ENCODE results near the gene LHX4.

The LHX4 gene

GRCh38 chr1:180229483-180230415 is at the start of gene LHX4:
Gene LHX4, plus strand, starts transcription at chr1:180230264. Its CDS starts 266 bp downstream, at chr1:180230530.
- Mint-ChIP-seq H3K36me3 (ENCODE audit: insufficient read depth) (peaks cover 2% of the 10 kb centered on the region), H3K4me1 (peaks cover 27% of the 10 kb centered on the region), H3K27me3 (peaks cover 77% of the 10 kb centered on the region), H3K9me3 (no peaks in the 10 kb centered on the region), H3K27ac (ENCODE audit: low read depth) (no peak within 1 kb of the TSS), H3K4me3 (peak within 1 kb of the TSS; percentile 72)
- DNase-seq (ENCODE audit: low spot score in 2 of 2), result no peak
- ATAC-seq (replicated peaks; ENCODE audit: extremely low read depth, poor library complexity, severe bottlenecking), result peak; percentile 22

DNA sequence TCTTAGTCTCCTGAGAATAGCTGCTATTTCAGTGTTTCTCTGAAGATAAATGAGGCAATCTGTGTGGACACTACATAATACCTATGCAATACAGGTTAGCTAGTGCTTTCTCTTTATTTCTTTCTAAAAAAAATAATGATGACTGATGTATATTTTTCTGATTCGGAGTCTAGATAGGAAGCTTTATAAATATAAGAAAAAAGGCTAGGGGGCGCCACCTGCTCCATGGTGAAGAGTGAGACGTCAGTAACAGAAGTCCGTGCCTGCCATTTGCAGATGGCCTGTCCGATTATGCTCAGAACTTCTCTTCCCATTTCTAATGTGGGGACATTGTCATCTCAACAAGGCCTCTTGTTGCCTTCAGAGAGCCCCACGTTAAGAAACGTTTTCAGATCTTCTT is 49.0 kb upstream of the LHX4 start:
- no peak overlapping the region for H3K4me3 Mint-ChIP-seq
- no peaks in the 10 kb centered on the region for H3K27me3 Mint-ChIP-seq
- no peak for ATAC-seq (replicated peaks; ENCODE audit: extremely low read depth, poor library complexity, severe bottlenecking)
- H3K4me1 Mint-ChIP-seq, result no peaks in the 10 kb centered on the region
- no peaks in the 10 kb centered on the region for H3K9me3 Mint-ChIP-seq
- no peak for DNase-seq (ENCODE audit: low spot score in 2 of 2)
- H3K36me3 Mint-ChIP-seq (ENCODE audit: insufficient read depth), result peaks cover 5% of the 10 kb centered on the region
- no peak overlapping the region for H3K27ac Mint-ChIP-seq (ENCODE audit: low read depth)

DNA sequence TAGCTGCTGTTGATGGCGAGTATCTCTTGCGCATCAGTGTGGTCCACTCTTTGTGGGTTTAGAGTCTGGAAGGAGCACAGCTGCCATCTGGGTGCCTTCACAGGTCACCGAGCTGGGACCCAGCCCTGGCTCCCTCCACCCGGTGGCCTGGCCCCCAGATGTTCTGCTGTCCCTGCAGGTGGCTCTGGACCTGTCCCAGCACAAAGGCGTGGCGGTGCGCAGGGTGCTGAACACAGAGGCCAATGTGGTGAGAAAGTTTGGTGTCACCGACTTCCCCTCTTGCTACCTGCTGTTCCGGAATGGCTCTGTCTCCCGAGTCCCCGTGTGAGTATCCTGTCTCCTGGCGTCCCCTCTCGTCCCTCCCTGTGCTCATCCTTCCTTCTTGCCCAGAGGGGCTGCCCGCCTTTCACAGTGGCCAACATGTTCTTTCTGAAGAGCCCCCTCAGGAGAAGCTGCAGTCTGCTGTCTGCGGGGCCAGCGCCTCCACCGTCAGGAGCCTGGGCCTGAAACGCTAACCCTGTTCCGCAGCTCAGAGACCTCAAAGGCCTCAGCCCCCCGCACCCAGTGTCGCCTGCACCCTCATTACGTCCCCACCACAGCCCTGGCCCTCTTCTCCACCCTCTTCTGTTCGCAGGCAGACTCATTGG is 47.9 kb upstream of the LHX4 start:
- no peak for ATAC-seq (replicated peaks; ENCODE audit: extremely low read depth, poor library complexity, severe bottlenecking)
- Mint-ChIP-seq H3K36me3 (ENCODE audit: insufficient read depth) (peaks cover 7% of the 10 kb centered on the region), H3K9me3 (no peaks in the 10 kb centered on the region), H3K27ac (ENCODE audit: low read depth) (no peak overlapping the region), H3K4me1 (no peaks in the 10 kb centered on the region), H3K27me3 (no peaks in the 10 kb centered on the region), H3K4me3 (no peak overlapping the region)
- no peak for DNase-seq (ENCODE audit: low spot score in 2 of 2)

DNA sequence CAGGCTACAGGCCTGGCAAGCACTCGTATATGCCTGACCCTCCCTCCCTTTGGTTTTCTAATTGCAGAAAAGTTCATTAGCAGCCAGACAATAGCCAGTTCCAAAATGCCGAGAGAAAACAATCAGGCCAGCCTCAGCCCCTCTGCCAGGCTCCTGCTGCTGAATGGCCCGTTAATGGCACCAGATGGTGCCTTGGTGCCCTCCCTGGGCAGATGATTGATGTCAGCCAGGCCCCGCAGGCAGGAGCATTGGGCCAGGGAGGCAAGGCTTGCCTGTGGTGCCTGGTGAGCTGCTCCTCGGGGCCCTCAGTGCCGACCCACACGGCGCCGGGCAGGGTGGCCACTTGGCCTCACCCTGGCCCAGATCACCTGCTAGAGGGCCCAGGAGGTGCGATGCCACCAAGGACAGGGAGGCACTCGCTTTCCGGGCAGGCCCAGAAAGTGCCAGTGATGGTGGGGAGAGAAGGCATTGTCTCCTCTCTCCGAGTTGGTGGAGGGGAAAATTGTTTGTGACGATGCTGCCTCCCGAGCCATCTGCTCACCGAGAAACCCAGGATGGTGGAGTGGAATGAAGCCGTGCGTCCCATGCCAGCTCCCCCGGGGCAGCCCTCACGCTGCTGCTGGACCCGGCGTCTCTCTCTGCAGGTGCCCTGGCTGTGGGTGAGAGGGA is 47.3 kb upstream of the LHX4 start:
- Mint-ChIP-seq H3K27ac (ENCODE audit: low read depth) (no peak overlapping the region), H3K27me3 (no peaks in the 10 kb centered on the region), H3K9me3 (no peaks in the 10 kb centered on the region), H3K36me3 (ENCODE audit: insufficient read depth) (peaks cover 6% of the 10 kb centered on the region), H3K4me3 (no peak overlapping the region), H3K4me1 (no peaks in the 10 kb centered on the region)
- ATAC-seq (replicated peaks; ENCODE audit: extremely low read depth, poor library complexity, severe bottlenecking) (no peak), DNase-seq (ENCODE audit: low spot score in 2 of 2) (no peak)

DNA sequence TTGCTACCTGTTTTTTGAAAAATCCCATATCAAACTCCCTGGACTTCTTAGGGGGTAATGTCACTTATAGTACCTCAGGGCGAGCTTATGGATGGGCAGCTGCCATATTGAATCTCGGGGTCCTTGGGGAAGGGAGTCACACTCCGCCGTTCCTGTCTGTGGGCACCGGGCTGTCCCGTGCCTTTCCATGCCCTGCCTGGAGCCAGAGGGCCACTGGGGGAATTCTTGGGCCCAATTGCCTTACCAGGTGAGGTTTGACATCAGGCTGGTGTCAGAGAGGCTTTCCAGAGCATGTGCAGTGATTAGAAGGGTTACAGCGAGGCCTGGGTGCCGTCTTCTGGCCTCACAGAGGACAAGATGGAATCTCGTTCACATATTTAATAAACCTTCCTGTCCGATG is 46.6 kb upstream of the LHX4 start:
- no peak for DNase-seq (ENCODE audit: low spot score in 2 of 2)
- no peak overlapping the region for H3K4me3 Mint-ChIP-seq
- H3K9me3 Mint-ChIP-seq, result no peaks in the 10 kb centered on the region
- H3K27me3 Mint-ChIP-seq, result no peaks in the 10 kb centered on the region
- peaks cover under 1% of the 10 kb centered on the region for H3K4me1 Mint-ChIP-seq
- peaks cover 6% of the 10 kb centered on the region for H3K36me3 Mint-ChIP-seq (ENCODE audit: insufficient read depth)
- no peak for ATAC-seq (replicated peaks; ENCODE audit: extremely low read depth, poor library complexity, severe bottlenecking)
- H3K27ac Mint-ChIP-seq (ENCODE audit: low read depth), result no peak overlapping the region

GRCh38 chr1:180184041-180184440 is 46.0 kb upstream of the LHX4 start:
- Mint-ChIP-seq H3K4me3 (no peak overlapping the region), H3K9me3 (no peaks in the 10 kb centered on the region), H3K27ac (ENCODE audit: low read depth) (no peak overlapping the region), H3K36me3 (ENCODE audit: insufficient read depth) (peaks cover 6% of the 10 kb centered on the region), H3K27me3 (no peaks in the 10 kb centered on the region), H3K4me1 (peaks cover 5% of the 10 kb centered on the region)
- DNase-seq (ENCODE audit: low spot score in 2 of 2), result no peak
- ATAC-seq (replicated peaks; ENCODE audit: extremely low read depth, poor library complexity, severe bottlenecking), result no peak

GRCh38 chr1:180185281-180185680 is 44.8 kb upstream of the LHX4 start:
- no peak for DNase-seq (ENCODE audit: low spot score in 2 of 2)

DNA sequence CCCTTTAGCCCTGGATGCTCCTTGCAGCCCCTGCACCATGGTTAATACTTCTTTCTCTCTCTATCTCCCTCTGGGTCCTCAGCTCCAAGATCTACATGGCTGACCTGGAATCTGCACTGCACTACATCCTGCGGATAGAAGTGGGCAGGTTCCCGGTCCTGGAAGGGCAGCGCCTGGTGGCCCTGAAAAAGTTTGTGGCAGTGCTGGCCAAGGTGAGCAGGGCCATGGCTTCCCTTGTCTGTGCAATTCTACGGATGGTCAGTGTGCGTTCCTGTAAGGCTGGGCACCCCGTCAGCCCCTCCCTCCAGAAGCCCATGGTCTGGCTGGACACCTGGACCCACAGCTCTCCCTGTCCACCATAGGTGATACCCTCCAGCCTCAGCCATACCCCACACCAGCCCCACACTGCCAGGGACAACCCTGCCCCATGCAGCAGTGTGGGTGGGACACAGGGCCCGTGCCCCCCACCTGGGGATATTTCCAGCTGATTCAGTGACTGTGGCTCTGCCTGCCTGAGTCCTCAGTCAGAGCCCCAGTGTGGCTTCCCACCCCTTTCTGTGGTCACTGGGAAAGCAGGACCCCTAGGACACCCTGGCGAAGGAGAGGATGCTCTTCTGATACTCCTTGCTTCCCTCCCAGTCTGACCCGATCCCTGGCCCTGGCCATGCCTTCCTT is 44.0 kb upstream of the LHX4 start:
- peaks cover 11% of the 10 kb centered on the region for H3K36me3 Mint-ChIP-seq (ENCODE audit: insufficient read depth)

More at GRCh38 chr1:180185281-180185680, 44.8 kb upstream of the LHX4 start:
- Mint-ChIP-seq H3K9me3 (no peaks in the 10 kb centered on the region), H3K27ac (ENCODE audit: low read depth) (no peak overlapping the region), H3K4me1 (peaks cover 15% of the 10 kb centered on the region), H3K27me3 (no peaks in the 10 kb centered on the region), H3K36me3 (ENCODE audit: insufficient read depth) (peaks cover 10% of the 10 kb centered on the region), H3K4me3 (no peak overlapping the region)
- no peak for ATAC-seq (replicated peaks; ENCODE audit: extremely low read depth, poor library complexity, severe bottlenecking)

GRCh38 chr1:180186831-180187230 is 43.2 kb upstream of the LHX4 start:
- Mint-ChIP-seq H3K36me3 (ENCODE audit: insufficient read depth) (peaks cover 12% of the 10 kb centered on the region), H3K4me3 (no peak overlapping the region), H3K27ac (ENCODE audit: low read depth) (no peak overlapping the region), H3K9me3 (no peaks in the 10 kb centered on the region), H3K4me1 (peaks cover 28% of the 10 kb centered on the region), H3K27me3 (no peaks in the 10 kb centered on the region)
- no peak for ATAC-seq (replicated peaks; ENCODE audit: extremely low read depth, poor library complexity, severe bottlenecking)
- no peak for DNase-seq (ENCODE audit: low spot score in 2 of 2)

More for the DNA sequence above, 44.0 kb upstream of the LHX4 start:
- H3K27me3 Mint-ChIP-seq, result no peaks in the 10 kb centered on the region
- H3K4me1 Mint-ChIP-seq, result peaks cover 20% of the 10 kb centered on the region
- ATAC-seq (replicated peaks; ENCODE audit: extremely low read depth, poor library complexity, severe bottlenecking) (no peak), DNase-seq (ENCODE audit: low spot score in 2 of 2) (no peak)
- no peak overlapping the region for H3K27ac Mint-ChIP-seq (ENCODE audit: low read depth)
- H3K4me3 Mint-ChIP-seq, result no peak overlapping the region
- H3K9me3 Mint-ChIP-seq, result no peaks in the 10 kb centered on the region

- Mint-ChIP-seq H3K4me3 (no peak overlapping the region), H3K36me3 (ENCODE audit: insufficient read depth) (peaks cover 14% of the 10 kb centered on the region), H3K4me1 (peaks cover 36% of the 10 kb centered on the region), H3K27me3 (no peaks in the 10 kb centered on the region), H3K9me3 (no peaks in the 10 kb centered on the region), H3K27ac (ENCODE audit: low read depth) (no peak overlapping the region)
- DNase-seq (ENCODE audit: low spot score in 2 of 2) (no peak), ATAC-seq (replicated peaks; ENCODE audit: extremely low read depth, poor library complexity, severe bottlenecking) (no peak)
Observed at GRCh38 chr1:180187626-180188025, 42.4 kb upstream of the LHX4 start.

- Mint-ChIP-seq H3K27ac (ENCODE audit: low read depth) (no peak overlapping the region), H3K4me1 (peaks cover 40% of the 10 kb centered on the region), H3K27me3 (no peaks in the 10 kb centered on the region), H3K36me3 (ENCODE audit: insufficient read depth) (peaks cover 14% of the 10 kb centered on the region), H3K4me3 (no peak overlapping the region), H3K9me3 (no peaks in the 10 kb centered on the region)
- ATAC-seq (replicated peaks; ENCODE audit: extremely low read depth, poor library complexity, severe bottlenecking), result no peak
- no peak for DNase-seq (ENCODE audit: low spot score in 2 of 2)
Observed at GRCh38 chr1:180188091-180188506, 42.0 kb upstream of the LHX4 start.

GRCh38 chr1:180188684-180189175 is 41.3 kb upstream of the LHX4 start:
- Mint-ChIP-seq H3K36me3 (ENCODE audit: insufficient read depth) (peaks cover 15% of the 10 kb centered on the region), H3K4me1 (peaks cover 47% of the 10 kb centered on the region), H3K27ac (ENCODE audit: low read depth) (peak overlapping the region; percentile 82), H3K9me3 (no peaks in the 10 kb centered on the region), H3K27me3 (no peaks in the 10 kb centered on the region), H3K4me3 (no peak overlapping the region)
- DNase-seq (ENCODE audit: low spot score in 2 of 2) (no peak), ATAC-seq (replicated peaks; ENCODE audit: extremely low read depth, poor library complexity, severe bottlenecking) (no peak)

All from central memory CD8-positive, alpha-beta T cell (primary cell).